ENCODE measurements around the gene SLC28A1.

GRCh38 chr15:84905016-84905916 is 20.8 kb downstream of the SLC28A1 start:
- TF ChIP-seq CTCF (optimal IDR thresholded peaks at IDR 0.05 in 1 of 3, IDR thresholded peaks at IDR 0.05 in 1 of 3, conservative IDR thresholded peaks at IDR 0.05 in 1 of 3; ENCODE audit: extremely low read depth in 1 of 3, insufficient read depth in 2 of 3, low read length in 3 of 3) (no peak), EZH2 (IDR thresholded peaks at IDR 0.05; ENCODE audit: low read length) (no peak)

All from keratinocyte (primary cell).